ENCODE measurements around the gene PLA2G4E.

Gene PLA2G4E

DNA sequence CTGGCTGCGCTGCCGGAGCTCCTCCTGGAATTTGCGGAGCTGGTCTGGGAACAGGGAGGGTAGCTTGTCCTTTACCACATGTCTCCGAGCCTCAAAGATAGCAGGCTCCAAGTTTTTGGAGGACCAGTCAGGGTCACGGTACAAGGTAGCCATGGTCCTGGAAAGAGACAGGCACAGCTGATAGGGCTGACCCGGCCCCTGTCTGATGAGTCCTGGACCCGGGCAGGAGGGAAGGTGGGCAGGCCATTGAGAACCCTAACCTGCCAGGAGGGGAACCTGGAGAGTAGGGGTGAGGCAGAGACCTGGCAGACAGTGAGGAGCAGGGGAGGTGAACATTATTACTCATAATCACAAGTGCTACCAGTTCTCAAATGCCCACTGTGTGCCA lies 28.0 kb downstream of the PLA2G4E start:
- DNase-seq (ENCODE audit: low spot score), result no peak

DNA sequence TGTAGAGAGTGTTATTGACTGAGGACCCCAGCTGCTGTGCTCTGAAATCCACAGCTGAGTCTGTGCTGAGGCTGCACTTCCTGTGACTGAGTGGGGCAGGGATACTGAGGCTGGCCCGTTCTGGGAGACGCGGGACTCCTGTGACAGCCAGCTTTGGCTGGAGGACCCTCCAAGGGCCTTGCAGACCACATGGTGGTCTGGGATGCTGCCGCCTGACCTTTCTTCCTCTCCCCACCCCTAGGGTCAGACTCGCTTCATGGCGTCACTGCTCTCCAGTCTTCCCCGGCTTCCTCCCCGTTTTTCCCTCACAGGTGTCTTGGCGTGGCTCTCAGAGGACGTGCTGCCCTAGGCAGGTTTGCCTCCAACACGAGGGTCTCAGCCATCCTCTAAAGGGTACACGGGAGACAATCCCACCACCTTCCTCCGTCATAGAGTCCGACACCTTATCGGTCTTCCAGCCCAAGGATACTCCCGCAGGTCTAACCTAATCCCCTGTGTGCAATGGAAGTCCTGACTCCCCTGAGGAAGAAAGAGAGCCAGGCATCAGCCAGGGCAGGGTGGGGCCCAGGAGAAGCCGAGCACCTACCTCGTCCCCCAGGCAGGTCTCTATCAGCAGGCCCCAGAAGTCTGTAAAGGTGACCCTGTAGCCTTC lies 28.6 kb downstream of the PLA2G4E start:
- no peak for DNase-seq (ENCODE audit: low spot score)

DNA sequence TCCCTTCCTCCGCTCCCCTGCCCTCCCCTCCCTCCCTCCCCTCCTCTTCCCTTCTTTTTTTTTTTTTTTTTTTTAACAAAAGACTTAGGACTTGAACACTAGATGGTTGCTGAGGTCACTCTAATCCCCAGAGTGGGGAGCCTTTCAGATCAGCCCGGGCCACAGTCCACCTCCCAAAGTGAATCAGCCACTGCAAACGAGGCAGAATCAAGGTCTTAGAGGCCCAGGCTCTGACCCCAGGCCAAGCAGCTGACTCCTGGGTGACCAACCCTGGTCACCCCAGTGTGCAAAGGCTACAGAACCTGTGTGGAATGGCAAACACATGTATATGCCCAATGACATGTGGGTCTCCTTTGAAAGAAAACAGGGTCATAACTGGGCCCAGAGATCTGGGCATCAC lies 30.2 kb downstream of the PLA2G4E start:
- no peak for DNase-seq (ENCODE audit: low spot score)

DNA sequence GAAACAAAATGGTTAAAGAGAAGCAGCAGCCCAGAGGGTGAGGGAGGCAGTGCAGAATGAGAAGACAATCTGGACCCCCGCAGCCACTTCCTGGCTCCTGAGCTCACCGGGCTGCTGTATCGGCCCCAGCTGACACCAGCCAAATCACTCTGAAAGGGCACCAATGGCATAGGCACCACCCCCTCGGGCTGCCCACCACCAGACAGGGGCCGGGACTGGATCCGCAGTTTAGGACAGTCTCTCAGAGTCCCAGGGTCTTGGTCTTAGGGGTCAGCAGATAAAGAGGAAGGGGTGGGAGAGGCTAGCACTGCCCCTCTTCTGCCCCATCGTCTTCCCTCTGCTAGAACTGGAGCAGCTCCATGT lies 30.6 kb downstream of the PLA2G4E start:
- DNase-seq (ENCODE audit: low spot score), result no peak

DNA sequence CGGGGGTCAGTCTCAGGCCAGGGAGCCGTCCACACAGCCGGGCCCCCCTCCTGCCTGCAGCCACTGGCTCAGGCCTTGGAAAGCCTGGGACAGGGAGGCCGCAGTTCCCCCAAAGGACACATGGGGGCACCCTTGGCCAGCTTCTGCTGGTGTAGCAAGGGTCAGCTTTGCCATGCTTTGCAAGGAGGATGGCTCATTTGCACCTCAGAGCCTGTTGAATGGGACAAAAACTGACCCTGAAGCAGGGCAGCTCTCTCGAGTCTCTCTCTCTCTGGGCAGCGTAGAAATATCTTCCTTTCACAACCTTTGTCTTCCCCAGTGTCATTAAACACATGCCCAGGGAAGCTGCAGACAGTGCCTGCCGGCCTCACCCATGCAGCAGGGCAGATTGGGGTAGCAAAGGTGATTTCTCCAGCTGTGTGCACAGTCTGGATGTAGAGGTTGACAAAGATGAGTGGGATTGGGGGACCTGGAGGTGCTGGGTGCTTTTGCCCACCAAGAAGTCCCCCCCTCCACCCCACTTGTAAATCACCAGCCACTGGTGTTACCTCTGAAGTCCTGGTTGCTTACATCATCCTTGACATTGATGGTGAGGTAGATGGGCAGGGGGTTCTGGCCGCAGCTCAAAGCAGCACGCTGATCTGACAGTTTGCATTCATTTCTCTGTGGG lies 31.1 kb downstream of the PLA2G4E start:
- peak; percentile 94 for DNase-seq (ENCODE audit: low spot score)

DNA sequence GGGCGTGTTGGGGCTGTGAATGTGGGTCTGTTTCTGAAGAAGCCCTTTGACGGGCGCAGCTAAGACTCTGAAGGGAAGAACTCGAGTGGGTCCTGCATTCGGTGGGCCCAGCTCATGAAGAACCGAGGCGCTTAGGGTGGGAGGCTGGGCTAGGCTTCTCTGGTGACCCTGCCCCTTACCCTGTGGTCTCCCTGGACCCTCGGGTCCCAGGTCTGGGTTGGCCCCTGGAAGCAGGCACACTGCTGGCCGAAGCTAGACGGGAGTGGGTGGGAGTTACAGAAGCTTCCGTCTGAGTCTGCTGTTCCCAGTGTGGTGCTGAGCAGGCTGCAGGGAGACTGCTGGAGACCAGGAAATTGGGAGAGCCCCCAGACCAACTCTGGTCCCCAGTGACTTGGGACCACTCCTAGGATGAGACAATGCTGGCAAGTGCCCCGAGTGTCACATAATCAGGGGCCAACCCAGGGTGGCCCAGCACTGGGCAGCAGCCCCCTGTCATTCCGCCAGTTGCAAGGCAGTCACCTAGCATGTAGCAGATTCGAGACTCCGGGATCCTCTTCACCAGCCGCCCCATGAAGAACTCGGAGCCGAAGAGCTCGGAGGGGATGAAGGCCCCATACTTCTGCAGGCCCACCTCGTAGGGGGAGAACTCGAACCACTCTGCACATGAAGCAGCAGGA lies 31.8 kb downstream of the PLA2G4E start:
- DNase-seq (ENCODE audit: low spot score), result no peak

DNA sequence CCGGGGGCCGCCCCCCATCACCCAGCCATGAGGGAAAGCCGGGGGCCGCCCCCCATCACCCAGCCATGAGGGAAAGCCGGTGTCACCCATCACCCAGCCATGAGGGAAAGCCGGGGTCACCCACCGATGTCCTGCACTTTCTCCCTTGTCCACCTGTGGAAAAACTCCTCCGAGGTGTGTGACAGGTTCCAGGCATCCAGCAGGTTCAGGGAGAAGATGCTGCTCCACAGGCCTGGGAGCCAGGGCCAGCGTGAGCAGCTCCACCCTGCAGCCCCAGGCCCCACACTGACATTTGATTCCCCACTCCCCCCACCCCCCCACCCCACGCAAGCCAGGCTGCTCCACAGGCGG lies 32.9 kb downstream of the PLA2G4E start:
- DNase-seq (ENCODE audit: low spot score), result no peak

DNA sequence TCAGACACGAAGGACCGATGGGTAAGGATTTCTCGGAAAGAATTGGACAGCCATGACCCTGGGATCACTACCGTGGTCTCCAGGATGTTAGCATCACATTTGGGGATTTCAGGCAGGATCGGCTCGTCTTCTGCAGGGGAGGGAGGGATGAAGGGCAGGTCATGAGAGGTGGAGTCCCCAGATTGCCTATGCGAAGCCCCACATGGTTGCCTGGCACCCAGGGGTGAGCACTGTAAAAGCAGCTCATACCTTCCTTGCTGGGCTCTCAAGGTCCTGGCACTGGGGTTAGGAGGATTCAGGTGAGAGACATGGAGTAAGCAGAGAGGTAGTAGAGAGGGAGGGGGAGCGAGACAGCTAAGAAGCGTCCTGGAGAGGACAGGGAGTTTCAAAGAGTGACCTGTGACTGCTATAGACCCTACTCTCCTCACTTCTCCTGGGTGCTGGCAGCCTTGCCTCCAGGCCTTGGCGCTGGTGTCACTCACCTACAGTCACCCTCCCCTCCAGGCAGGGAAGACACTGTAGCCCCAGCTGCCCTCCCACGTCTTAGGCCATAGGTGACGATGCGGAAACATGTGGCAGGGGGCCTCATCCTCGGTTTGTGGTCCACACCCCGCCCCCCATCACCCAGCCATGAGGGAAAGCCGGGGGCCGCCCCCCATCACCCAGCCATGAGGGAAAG lies 33.5 kb downstream of the PLA2G4E start:
- DNase-seq (ENCODE audit: low spot score), result no peak

DNA sequence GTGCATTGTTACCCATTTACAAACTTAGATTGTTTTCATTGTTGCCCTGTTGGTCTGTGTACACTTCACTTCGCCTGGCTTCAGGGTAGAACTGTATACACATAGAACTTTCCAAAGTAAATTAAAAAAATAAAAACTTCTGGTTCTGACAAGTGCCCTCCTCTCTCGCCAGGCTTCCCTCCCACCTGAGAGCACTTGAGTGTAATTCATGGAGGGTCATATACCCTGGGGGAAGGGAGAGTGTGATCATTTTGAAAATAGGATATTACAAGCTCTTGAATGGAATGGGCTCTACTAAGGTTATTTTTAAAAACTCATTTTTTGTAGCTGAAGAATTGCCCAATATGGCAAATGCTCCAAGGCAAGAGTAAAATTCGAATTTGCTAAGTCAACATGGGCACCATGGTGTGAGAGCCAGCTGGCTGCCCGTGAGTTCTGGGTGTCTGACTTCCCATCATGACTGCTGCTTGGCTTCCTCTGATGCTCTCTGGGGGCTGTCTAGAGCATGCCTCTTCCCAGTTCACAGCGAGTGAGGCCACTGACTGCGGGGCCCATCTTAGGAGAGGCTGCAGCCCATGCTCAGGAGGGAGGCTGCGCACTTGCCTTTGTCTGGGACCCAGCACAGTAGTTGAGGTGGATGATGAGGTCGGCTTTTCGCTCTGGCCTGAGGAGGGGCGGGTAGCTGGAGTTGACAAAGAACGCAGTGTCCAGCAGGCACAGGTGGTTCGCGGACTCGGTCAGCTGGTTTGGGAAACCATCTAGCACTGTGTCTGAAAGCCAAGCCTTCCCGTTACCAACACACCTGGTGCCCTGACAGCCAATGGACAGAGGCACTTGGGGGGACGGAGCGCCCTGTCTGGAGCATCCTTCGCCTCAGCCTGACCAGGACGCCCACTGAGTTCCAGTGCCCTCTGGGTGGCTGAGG lies 35.3 kb downstream of the PLA2G4E start:
- DNase-seq (ENCODE audit: low spot score), result no peak

DNA sequence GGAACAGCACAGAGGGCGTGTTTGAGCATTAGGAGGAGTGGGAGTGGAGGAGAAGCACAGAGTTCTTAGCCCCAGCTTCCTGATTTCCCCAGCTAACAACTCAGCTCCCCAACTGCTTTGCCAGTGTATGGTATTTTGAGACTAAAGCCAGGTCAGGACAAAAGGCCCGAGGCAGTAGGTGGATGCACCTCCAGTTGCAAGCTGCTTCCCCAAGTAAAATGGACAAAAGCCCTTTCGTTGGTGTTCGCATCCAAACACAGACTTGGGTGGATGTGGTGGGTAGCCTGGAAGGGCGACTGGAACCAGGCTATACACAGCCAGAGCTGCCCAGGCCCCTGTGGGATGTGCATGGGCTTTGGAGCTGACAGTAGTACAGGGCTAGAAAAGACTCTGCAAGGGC lies 36.2 kb downstream of the PLA2G4E start:
- DNase-seq (ENCODE audit: low spot score), result peak; percentile 30

DNA sequence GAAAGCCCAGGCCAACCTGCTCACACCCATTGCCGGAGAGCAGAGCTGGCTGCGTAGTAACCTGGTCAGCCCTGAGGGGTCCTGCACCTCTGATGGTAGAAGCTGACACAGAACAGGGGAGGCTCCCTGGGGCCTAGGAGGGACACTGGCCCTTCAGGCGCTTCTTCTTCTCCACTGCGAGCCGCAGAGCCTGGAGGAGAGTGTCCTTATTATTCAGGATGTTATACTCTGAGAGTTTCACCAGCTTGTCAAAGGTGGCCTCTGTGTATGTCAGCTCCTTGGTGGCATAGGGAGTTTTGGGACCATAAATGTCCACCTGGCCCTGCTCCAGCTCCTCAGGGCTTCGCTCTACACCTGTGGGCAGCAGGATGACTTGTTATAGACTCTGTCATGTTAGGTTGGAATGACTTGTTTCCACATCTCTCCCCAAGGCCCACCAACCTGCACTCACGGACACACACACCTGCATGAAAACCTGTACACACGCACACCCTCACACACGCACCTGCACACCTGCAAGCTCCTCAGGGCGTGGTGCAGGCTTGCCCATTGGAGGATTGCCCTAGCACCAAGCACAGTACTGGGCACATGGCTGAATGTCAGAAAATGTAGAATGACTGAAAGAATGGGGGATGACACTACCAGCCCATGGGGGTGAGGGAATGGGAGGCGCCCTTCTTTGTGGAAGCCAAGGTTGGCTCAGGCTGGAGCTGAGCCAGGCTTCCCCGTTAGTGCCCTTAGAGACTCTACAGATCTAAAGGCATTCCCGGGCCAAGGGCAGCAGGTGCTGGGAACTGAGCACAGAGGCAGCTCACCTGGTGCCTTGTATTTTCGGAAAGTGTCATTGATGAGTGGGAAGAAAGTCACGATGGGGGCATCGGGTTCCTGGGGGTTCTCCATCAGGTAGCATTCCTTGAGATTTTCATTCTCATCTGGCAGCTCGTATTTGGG lies 36.9 kb downstream of the PLA2G4E start:
- peak; percentile 23 for DNase-seq (ENCODE audit: low spot score)

DNA sequence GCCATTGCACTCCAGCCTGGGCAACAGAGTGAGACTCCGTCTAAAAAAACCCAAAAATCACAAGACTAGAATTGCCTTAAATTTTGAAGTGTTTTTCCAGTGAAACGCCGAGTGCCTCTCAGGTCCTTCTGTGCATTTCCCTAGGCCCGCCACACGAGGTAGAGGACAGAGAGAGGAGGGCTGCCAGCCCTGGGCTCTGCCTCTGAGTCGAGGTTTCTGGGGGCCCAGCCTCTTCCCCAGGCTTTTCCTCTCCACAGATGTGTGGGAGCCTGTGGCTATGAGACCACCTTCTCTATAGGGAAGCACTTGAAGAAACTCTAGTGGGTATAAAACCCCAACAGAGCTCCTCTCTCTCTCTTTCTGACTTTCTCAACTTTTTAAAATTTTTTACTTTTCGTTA lies 37.6 kb downstream of the PLA2G4E start:
- peak; percentile 41 for DNase-seq (ENCODE audit: low spot score)

DNA sequence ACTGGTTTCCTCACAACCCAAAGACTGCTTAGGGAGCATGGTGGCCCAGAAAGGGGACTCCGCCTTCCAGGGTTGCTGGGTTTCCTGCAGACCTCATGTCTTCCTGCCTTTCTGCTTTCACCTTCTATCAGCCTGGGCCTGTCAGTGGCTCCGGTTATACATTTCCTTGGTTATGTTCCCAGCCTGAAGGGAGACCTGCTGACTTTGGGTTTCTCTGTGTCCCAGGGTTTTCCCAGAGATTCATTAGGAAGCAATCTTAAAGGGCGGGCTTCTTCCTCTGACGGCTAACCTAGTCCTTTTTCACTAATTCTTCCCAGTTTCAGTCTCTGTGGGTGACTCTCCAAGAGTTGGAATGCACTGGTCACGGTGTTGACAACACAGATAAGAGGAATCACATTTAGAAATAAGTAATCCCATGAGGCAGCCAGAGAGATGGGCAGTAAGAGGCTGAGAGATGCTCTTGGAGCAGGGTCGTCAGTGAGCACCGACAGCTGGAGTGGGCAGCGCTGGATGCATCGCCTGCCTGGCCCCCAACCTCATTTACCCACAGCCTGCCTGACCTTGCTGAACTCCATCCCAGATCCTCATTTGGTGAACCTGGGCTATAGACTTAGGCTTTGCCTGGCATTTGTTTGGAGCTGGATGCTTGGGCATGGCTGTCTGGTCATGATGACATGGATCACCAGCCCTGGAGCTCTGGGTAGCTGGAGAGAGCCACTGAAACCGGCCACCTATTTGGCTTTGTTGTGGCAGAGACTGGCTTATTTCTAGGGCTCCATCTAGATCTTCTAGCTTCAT lies 38.5 kb downstream of the PLA2G4E start:
- DNase-seq (ENCODE audit: low spot score), result peak; percentile 25

DNA sequence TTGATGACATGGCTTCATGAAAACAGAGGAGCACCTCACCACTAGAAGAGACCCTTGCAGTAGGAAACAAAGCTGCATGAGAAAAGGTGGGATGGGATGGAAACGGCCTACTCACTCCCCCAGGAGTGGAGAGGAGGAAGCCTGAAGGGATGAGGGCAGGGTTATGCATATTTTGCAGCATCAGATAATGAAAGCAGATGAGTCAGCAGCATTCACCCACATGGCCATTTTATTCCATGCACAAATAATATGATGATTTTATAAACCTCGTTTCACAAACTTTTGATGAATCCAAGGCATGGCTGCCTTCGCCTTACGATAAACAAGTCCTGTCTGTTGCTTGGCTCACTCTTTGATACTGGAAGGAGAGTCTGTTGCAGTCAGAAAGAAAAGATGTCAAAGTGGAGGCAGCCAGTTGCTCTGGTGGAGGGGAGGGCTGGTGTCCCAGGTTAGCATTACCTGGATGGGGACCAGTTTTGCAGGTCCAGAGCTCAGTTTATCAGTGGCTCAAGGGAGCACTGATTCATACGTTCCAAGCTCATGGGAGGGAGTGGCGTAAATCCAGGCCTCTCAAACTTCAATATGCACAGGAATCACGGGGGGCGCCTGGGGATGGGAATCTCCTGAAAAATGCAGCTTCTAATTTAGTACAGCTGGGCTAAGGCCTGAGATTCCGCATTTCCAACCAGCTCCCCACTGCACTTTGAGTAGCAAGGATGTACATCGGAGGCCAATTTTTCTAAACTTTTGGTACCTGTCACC lies 39.3 kb downstream of the PLA2G4E start:
- peak; percentile 32 for DNase-seq (ENCODE audit: low spot score)

DNA sequence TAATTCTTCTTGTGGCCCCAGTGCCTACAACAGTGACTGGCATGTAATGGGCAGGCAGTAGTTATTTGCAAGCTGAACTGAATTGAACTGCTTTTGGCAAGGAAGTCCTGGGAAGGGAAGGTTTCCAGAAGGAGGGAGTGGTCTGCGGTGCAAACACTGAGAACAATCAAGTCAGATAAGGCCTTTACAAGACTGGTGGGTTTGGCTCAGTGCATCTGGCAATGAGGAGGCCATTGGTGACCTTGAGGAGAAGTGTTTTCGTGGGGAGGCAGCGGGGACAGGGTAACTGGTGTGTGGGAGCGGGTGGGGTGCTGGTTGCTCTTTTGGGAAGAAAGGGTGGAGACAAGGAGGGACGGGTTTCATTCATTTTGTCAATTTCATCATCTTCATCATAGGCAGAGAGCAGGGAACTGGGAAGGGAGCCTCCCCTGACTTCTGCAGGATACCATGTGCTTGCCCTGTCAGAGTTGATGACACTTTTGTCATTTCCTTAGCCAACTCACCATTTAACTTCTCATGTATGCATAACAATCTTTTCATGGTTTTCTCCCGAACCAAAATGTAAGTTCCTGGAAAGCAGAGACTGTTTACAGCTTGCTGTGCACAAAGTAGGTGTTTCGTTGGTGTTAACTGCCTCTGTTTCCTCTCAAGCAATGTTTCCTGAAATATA lies 40.1 kb downstream of the PLA2G4E start:
- DNase-seq (ENCODE audit: low spot score), result peak; percentile 11

DNA sequence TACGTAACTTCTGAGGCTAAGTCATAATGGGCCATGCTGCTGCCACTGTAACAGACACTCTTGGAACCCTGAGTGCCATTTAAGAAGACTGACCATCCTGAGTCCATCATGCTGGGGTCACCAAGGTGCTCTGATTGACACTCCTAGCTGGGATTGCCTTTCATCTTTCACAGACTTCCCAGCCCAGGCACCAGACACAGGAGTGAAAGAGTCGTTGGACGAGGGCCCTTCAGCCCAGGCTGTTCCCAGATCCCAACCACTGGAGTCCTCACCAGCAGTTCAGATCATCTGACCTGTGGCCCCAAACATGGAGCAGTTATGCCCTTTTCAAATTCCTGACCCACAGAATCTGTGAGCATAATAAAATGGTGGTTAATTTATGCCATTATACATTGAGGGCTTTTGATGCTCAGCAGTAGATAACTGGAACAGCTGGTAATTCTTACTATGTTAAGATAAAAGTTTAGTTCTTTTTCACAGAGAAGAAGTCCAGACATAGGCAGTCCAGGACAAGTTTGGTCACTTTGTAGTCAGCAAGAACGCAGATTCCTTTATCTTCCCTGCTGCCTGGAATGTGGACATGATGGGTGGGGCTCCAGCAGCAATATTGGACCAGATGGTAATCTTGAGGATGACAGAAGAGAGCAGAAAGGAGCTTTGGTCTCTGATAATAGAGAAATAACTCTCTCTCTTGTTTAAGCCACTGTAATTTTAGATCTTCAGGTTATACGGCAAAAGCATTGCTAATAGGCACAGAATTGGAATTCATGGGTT lies 41.2 kb downstream of the PLA2G4E start:
- peak; percentile 39 for DNase-seq (ENCODE audit: low spot score)

DNA sequence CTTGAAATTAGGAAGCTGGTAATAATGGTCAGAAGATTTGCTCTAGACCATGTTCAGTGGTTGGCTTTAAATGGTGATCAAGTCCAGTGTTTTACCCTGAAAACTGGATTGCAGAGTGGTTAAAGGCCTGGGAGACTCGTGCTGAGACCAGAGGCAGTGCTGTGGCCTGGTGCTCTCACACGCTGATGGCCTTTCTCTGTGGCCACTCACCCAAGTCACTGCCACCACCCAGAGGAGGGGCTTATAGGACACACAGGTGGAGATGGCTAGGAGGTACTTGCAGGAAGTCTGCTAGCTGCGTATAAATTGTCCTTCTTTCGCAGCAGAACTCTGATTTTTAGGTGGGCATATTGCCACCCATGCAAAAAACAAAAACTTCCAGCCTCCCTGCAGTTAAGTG lies 42.3 kb downstream of the PLA2G4E start:
- no peak for DNase-seq (ENCODE audit: low spot score)

All from ecto neural progenitor cell (in vitro differentiated cells).